Measurements from ENCODE around the gene MAP3K2. TPM values are rescaled to one million over a fixed set of nuclear protein-coding genes. Genes with fewer than 3 reads are reported as not detected.

The MAP3K2 gene
- total and polyA plus RNA-seq, 2 of the 8 experiments (the other 6 are each of a cell fraction or from before 2014, with no cell fraction given), result 2.0 to 23.2 TPM

GRCh38 chr2:127347015-127347414 lies 40.8 kb downstream of the MAP3K2 start:
- H3K4me2 ChIP-seq (ENCODE audit: insufficient read depth in 1 of 2, low read depth in 2 of 2, low read length in 2 of 2), result no peak overlapping the region
- no peak overlapping the region for H3K23ac ChIP-seq (ENCODE audit: insufficient read length)
- H3K27ac ChIP-seq (ENCODE audit: low read depth, low read length), result no peak overlapping the region
- no peak overlapping the region for H3K18ac ChIP-seq (ENCODE audit: extremely low read depth, low read length)
- H4K8ac ChIP-seq (ENCODE audit: extremely low read depth, insufficient read depth, low read length), result no peak overlapping the region
- H3K79me1 ChIP-seq (ENCODE audit: low read depth, low read length), result no peaks in the 10 kb centered on the region
- no peak overlapping the region for H2BK5ac ChIP-seq (ENCODE audit: low read depth, low read length)
- H3K23me2 ChIP-seq (ENCODE audit: low read depth, low read length), result no peaks in the 10 kb centered on the region; the same call in 1 of the 2 replicates
- H4K20me1 ChIP-seq (replicated peaks in 1 of 2; ENCODE audit: control insufficient read depth in 1 of 2, insufficient read depth in 2 of 2, low read length in 2 of 2), result no peaks in the 10 kb centered on the region
- ChIA-PET CTCF (ENCODE audit: partially characterized antibody) (no interaction called here), POLR2A (ENCODE audit: partially characterized antibody) (no interaction called here)
- H2BK12ac ChIP-seq (ENCODE audit: low read depth, low read length), result no peak overlapping the region
- no peak overlapping the region for H3K4ac ChIP-seq (replicated peaks; ENCODE audit: insufficient read length, low read depth, low read length)
- TF ChIP-seq USF2 (IDR thresholded peaks at IDR 0.05; ENCODE audit: low read length), result no peak
- no peak for TF ChIP-seq TEAD4 (IDR thresholded peaks at IDR 0.05; ENCODE audit: low read depth, low read length)
- TF ChIP-seq BCL11A (IDR thresholded peaks at IDR 0.05; ENCODE audit: low read depth in 2 of 2, low read length in 2 of 2), result no peak
- no peak for TF ChIP-seq MAFK (IDR thresholded peaks at IDR 0.05; ENCODE audit: low read depth, low read length)
- no peak for TF ChIP-seq E2F6 (IDR thresholded peaks at IDR 0.05)
- TF ChIP-seq CREB1 (IDR thresholded peaks at IDR 0.05), result no peak
- TF ChIP-seq SIRT6 (IDR thresholded peaks at IDR 0.05; ENCODE audit: low read length), result no peak
- no peak for TF ChIP-seq GABPA (IDR thresholded peaks at IDR 0.05; ENCODE audit: borderline replicate concordance, insufficient read depth, low read length)
- TF ChIP-seq JUN (IDR thresholded peaks at IDR 0.05; ENCODE audit: low read depth, low read length), result no peak
- no peak overlapping the region for H4K91ac ChIP-seq (replicated peaks; ENCODE audit: insufficient read length, low read length)
- peaks cover 0 to 48% of the 10 kb centered on the region in 2 experiments; a peak in 2 of 4 replicates for H3K79me2 ChIP-seq (ENCODE audit: control insufficient read depth in 1 of 2, insufficient read depth in 2 of 2, low read length in 2 of 2)
- H3K56ac ChIP-seq (replicated peaks; ENCODE audit: insufficient read length, low read depth, low read length), result no peak overlapping the region
- no peaks in the 10 kb centered on the region for H3K9me3 ChIP-seq (ENCODE audit: insufficient read depth in 2 of 2, low read depth in 1 of 2, low read length in 1 of 2)
- no peak overlapping the region for H2BK120ac ChIP-seq (replicated peaks; ENCODE audit: low read depth, low read length)
- no peak overlapping the region for H2AFZ ChIP-seq (ENCODE audit: low read length)
- H3K36me3 ChIP-seq (ENCODE audit: control insufficient read depth in 2 of 4, insufficient read depth in 4 of 4, low read length in 3 of 4), result 0 out of 8 replicates have a peak, but pooled peaks cover 0 to 3% (median 0%) of the 10 kb centered on the region in 4 experiments
- 86% methylated on average over 3 of the region's 3 CpGs; no CpG with 5 or more reads in 1 of the 2 experiments for WGBS, 2 experiments (ENCODE audit: extremely low coverage in 1 of 2, insufficient coverage in 1 of 2, insufficient read length in 1 of 2, insufficient replicate concordance in 2 of 2, low coverage in 1 of 2, low lambda C conversion rate in 2 of 2, missing lambda C conversion rate in 1 of 2)
- H2BK15ac ChIP-seq (ENCODE audit: low read length), result no peak overlapping the region
- H4K5ac ChIP-seq (ENCODE audit: insufficient read length, low read depth, low read length), result no peak overlapping the region
- H2AK5ac ChIP-seq (ENCODE audit: low read depth, low read length), result no peak overlapping the region
- H3K27me3 ChIP-seq (replicated peaks in 1 of 4; ENCODE audit: control insufficient read depth in 3 of 4, extremely low read depth in 1 of 4, insufficient read depth in 3 of 4, low read length in 3 of 4), result no peaks in the 10 kb centered on the region
- H3K4me3 ChIP-seq (ENCODE audit: extremely low read depth in 1 of 4, insufficient read depth in 2 of 4, low read depth in 3 of 4, low read length in 4 of 4), result no peak overlapping the region
- FAIRE-seq (no peak), DNase-seq (ENCODE audit: low read depth in 1 of 2, low spot score in 2 of 2) (no peak)
- no peak overlapping the region for H3K9ac ChIP-seq (replicated peaks in 1 of 4; ENCODE audit: extremely low read depth in 1 of 4, low read depth in 3 of 4, low read length in 3 of 4)
- no peak overlapping the region for H3K14ac ChIP-seq (ENCODE audit: insufficient read length)
- H3K4me1 ChIP-seq (replicated peaks in 1 of 4; ENCODE audit: control insufficient read depth in 3 of 4, insufficient read depth in 4 of 4, low read length in 3 of 4), result no peaks in the 10 kb centered on the region
- H2BK20ac ChIP-seq (ENCODE audit: low read length), result no peak overlapping the region
